HAP-1 (cell line): Measurements from ENCODE around the gene PAPSS2.

Experiments
- DNase-seq, 2 experiments: peaks; one replicate each; pipeline ENCODE4 v3.0.0-alpha.2; 2016 to 2020; ENCODE audit warnings: low spot score in 2 of 2
- H3K27me3 ChIP-seq: fragments of 250-450 bp; sonication (Bioruptor Pico); 2 replicates; pipeline ENCODE4 v1.5.1; 2020; ENCODE audit warnings: low read depth, mild to moderate bottlenecking, moderate library complexity
- H3K36me3 ChIP-seq: fragments of 250-450 bp; sonication (Bioruptor Pico); replicated peaks from 2 replicates; pipeline ENCODE4 v1.5.1; 2020; ENCODE audit warnings: mild to moderate bottlenecking
- H3K4me1 ChIP-seq: fragments of 250-450 bp; sonication (Bioruptor Pico); 2 replicates; pipeline ENCODE4 v1.5.1; 2020; ENCODE audit warnings: mild to moderate bottlenecking
- H3K4me3 ChIP-seq: fragments of 250-450 bp; sonication (Bioruptor Pico); 2 replicates; pipeline ENCODE4 v1.5.1; 2020; ENCODE audit warnings: mild to moderate bottlenecking, moderate library complexity
- H3K9me3 ChIP-seq: fragments of 250-450 bp; sonication (Bioruptor Pico); 2 replicates; pipeline ENCODE4 v1.5.1; 2020; ENCODE audit warnings: mild to moderate bottlenecking, moderate library complexity
- in situ Hi-C: fragments of 300-500 bp; cut with MboI; formaldehyde crosslinking; loops from 3 replicates; pipeline ENCODE4 v1.14.3; 2020; ENCODE audit warnings: low sequenced_read_pairs, inconsistent platforms, mixed read lengths

Gene PAPSS2

GRCh38 chr10:87691506-87692070, 31.9 kb downstream of the PAPSS2 start:
- no peak for DNase-seq
- H3K4me3 ChIP-seq: no peak overlapping the region
- H3K4me1 ChIP-seq: 0 out of 2 replicates have a peak, but pooled peaks cover 3% of the 10 kb centered on the region
- in situ Hi-C loops: no loop called here
- H3K9me3 ChIP-seq: no peaks in the 10 kb centered on the region
- H3K36me3 ChIP-seq: no peaks in the 10 kb centered on the region
- no peaks in the 10 kb centered on the region for H3K27me3 ChIP-seq

- Histone ChIP-seq H3K4me1 (0 out of 2 replicates have a peak, but pooled peaks cover 3% of the 10 kb centered on the region), H3K36me3 (no peaks in the 10 kb centered on the region), H3K9me3 (no peaks in the 10 kb centered on the region), H3K4me3 (no peak overlapping the region), H3K27me3 (no peaks in the 10 kb centered on the region)
- in situ Hi-C loops: no loop called here
- no peak for DNase-seq
Measured at GRCh38 chr10:87692956-87693484, 33.3 kb downstream of the PAPSS2 start.

DNA sequence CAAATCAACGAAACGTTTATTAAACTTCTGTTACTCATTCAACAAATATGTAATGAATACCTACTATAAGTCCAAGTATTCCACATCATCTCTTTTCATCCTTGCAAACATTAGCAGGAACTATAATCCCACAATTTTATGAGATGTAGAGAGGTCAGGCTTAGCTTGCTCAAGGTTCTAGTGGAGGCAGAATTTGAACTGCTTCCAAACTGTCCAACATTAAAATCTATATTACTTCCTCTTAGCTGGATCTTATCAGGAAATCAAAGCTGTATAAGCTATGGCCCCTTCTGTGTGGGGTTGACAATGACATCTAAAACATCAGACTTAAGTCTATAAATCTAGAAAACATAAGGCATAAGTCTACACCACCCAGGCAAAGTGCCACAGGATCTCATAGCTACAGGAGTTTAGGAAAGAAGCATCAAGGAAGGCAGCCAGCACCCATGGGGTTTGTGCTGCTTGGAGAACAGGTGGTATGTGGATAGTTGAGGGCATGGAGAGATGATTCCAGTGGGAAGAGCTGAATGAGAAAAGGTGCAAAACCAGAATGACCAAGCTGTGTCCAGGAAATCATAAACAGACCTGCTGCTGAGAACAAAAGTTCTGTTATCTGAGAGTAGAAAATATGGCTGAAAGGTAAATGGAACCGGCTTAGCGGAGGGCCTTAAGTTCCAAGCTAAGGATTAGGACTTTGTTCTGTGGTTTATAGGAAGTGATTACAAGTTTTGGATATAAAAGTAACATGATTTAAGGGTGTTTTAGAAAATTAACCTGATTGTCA, 34.5 kb downstream of the PAPSS2 start:
- no peak for DNase-seq
- H3K4me3 ChIP-seq: no peak overlapping the region
- H3K4me1 ChIP-seq: peaks cover 6% of the 10 kb centered on the region
- no peaks in the 10 kb centered on the region for H3K27me3 ChIP-seq
- H3K9me3 ChIP-seq: no peaks in the 10 kb centered on the region
- no peaks in the 10 kb centered on the region for H3K36me3 ChIP-seq
- in situ Hi-C loops: no loop called here

DNA sequence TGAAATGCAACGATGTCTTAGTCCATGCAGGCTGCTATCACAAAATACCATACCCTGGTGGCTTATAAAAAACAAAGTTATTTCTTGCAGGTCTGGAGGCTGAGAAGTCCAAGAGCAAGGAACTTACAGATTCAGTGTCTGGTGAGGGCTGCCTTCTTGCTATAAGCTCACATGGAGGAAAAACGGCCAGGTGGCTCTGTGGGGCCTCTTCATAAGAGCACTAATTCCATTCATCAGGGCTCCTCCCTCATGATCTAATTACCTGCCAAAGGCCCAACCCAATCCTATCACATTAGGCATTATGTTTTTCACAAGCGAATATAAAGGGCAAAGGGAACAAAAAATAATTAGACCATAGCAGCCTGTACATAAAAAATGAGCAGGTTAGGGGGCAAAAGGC, 35.4 kb downstream of the PAPSS2 start:
- Histone ChIP-seq H3K4me1 (peaks cover 6% of the 10 kb centered on the region), H3K4me3 (no peak overlapping the region), H3K27me3 (no peaks in the 10 kb centered on the region), H3K9me3 (no peaks in the 10 kb centered on the region), H3K36me3 (no peaks in the 10 kb centered on the region)
- no peak for DNase-seq
- in situ Hi-C loops: no loop called here

DNA sequence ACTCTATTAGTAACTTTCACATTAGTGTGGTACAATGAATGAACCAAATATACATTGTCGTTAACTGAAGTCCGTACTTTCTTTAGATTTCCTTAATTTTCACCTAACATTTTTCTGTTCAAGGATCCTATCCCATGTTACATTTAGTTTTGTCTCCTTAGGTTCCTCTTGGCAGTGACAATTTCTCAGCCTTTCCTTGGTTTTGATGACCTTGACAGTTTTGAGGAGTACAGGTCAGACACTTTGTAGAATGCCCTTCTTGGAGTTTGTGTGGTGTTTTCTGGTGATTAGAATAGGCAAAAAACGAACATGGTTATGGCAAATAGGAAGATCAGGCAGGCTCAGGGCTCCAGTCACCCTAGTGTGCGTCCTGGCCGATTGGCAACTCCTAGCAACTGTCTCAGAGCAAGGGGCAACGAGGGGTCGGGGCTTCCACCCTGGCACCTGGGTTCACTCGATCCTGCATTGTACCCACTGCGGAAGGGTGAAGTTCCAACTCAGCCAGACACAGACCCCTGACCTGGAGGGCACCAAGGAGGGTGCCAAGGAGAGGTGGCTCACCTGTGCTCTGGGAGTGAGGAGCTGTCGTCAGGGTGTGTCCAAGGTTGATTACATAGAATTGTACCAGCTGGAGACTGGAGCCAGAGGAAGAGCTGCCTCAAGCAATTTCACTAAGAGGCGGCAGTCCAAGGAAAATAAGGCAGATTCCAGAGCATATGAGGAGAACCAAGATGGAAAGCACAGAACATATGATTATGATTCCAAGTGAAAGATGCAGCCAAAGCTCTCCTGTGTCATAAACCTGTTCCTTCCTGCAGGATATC, 37.5 kb downstream of the PAPSS2 start:
- no peaks in the 10 kb centered on the region for H3K9me3 ChIP-seq
- no peaks in the 10 kb centered on the region for H3K36me3 ChIP-seq
- in situ Hi-C loops: no loop called here
- H3K4me1 ChIP-seq: peaks cover 6% of the 10 kb centered on the region
- H3K4me3 ChIP-seq: no peak overlapping the region
- H3K27me3 ChIP-seq: no peaks in the 10 kb centered on the region
- DNase-seq: no peak

GRCh38 chr10:87700031-87700796, 40.5 kb downstream of the PAPSS2 start:
- in situ Hi-C loops: no loop called here
- H3K4me3 ChIP-seq: no peak overlapping the region
- H3K9me3 ChIP-seq: no peaks in the 10 kb centered on the region
- peaks cover 6% of the 10 kb centered on the region for H3K4me1 ChIP-seq
- H3K27me3 ChIP-seq: no peaks in the 10 kb centered on the region
- no peaks in the 10 kb centered on the region for H3K36me3 ChIP-seq
- no peak for DNase-seq

DNA sequence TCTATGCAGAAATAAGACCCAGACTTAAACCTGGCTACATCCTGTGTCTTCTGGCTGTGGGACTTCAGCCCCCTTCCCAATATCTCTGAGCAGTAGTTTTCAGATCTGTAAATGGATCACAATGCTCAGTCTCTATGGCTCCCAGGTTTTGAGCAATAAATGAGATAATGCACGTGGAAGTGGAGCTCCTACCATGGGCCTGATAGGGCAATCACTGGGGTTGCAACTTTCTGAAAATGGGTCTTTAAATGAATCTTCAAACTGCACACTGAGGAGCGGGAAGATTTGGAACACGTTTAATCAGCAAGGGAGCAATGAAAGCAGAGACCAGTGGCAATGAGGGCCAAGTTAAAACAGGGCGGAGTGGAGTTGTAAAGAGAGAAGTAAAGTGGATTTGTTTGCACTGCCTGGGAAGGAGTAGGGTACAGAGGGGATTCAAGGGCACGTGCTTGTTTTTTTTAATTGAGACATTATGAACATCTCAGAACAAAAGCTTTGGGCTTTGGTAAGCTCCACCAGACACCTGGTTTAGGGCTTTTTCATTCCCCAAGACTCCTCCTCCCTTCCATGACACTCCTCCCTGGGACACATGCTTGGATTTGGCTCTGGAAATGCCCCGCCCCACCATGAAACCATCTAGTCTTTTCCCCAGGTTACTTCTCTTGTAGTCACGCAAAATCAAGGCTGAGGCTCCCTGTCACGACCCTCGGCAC, 42.7 kb downstream of the PAPSS2 start:
- H3K4me1 ChIP-seq: peaks cover 4% of the 10 kb centered on the region
- in situ Hi-C loops: no loop called here

DNA sequence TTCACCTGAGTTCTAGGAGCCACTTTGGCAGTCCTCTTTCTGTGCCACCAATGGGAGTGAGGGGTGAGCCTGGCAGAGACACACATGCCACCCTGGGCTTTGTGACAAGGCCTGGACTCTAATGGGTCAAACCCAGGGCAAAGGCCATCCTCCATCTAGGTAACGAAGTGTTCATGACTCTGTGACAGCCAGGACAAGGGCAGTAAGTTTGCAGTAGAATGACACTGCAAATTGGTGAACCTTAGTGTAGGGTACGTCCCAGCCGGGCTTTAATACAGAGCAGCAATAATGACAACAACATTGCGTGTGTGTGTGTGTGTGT, 43.3 kb downstream of the PAPSS2 start:
- no peaks in the 10 kb centered on the region for H3K27me3 ChIP-seq
- in situ Hi-C loops: no loop called here
- no peak overlapping the region for H3K4me3 ChIP-seq
- H3K4me1 ChIP-seq: peaks cover 4% of the 10 kb centered on the region
- H3K9me3 ChIP-seq: no peaks in the 10 kb centered on the region
- DNase-seq: no peak
- no peaks in the 10 kb centered on the region for H3K36me3 ChIP-seq

More for the DNA sequence above, 42.7 kb downstream of the PAPSS2 start:
- H3K9me3 ChIP-seq: no peaks in the 10 kb centered on the region
- no peaks in the 10 kb centered on the region for H3K36me3 ChIP-seq
- no peak for DNase-seq
- H3K27me3 ChIP-seq: no peaks in the 10 kb centered on the region
- no peak overlapping the region for H3K4me3 ChIP-seq

- H3K36me3 ChIP-seq: no peaks in the 10 kb centered on the region
- no peak overlapping the region for H3K4me3 ChIP-seq
- peaks cover under 1% of the 10 kb centered on the region for H3K4me1 ChIP-seq
Measured at GRCh38 chr10:87703771-87704170, 44.1 kb downstream of the PAPSS2 start.

DNA sequence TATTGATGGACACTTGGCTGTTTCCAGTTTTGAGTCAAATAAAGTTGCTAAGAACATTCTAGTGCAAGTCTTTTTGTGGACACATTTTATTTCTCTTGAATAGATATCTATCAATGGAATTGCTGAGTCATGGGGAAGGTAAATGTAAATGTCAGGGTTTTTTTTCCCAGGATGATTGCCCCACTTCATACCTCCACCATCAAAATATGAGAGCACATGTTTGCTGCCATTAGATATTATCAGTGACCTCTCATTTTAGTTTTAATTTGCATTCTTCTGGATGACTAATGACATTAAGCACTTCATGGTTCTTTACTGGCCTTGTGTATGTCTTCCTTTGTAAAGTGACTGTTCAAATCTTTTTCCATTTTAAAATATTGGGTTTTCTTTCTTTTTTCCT, 45.7 kb downstream of the PAPSS2 start:
- Histone ChIP-seq H3K4me1 (no peaks in the 10 kb centered on the region; the same call in 1 of the 2 replicates), H3K4me3 (no peak overlapping the region), H3K36me3 (no peaks in the 10 kb centered on the region), H3K9me3 (no peaks in the 10 kb centered on the region), H3K27me3 (no peaks in the 10 kb centered on the region)
- in situ Hi-C loops: no loop called here
- no peak for DNase-seq

More at GRCh38 chr10:87703771-87704170, 44.1 kb downstream of the PAPSS2 start:
- in situ Hi-C loops: no loop called here
- Histone ChIP-seq H3K27me3 (no peaks in the 10 kb centered on the region), H3K9me3 (no peaks in the 10 kb centered on the region)
- no peak for DNase-seq

DNA sequence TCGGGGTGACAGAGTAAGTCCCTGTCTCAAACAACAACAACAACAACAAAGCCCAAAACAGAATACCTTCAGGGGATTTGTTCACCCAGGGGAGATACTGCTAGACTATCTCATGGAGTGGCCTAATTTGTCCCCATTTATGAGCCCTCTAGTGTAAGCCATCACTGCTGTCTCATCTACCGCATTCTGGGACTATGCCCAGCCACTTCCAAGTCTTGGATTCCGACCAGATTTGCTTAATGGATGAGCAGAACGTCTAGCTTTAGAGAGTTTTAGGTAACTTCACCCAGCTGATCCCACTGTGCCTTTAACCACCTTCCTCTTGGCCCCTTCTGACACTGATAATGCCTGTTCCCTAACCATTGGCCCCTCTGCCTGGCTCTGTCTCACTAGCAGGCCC, 47.1 kb downstream of the PAPSS2 start:
- Histone ChIP-seq H3K27me3 (no peaks in the 10 kb centered on the region), H3K4me3 (no peak overlapping the region), H3K4me1 (no peaks in the 10 kb centered on the region; the same call in 1 of the 2 replicates), H3K9me3 (no peaks in the 10 kb centered on the region), H3K36me3 (no peaks in the 10 kb centered on the region)
- in situ Hi-C loops: no loop called here
- no peak for DNase-seq

- in situ Hi-C loops: no loop called here
Measured at GRCh38 chr10:87707254-87707653, 47.6 kb downstream of the PAPSS2 start.

More at GRCh38 chr10:87707254-87707653, 47.6 kb downstream of the PAPSS2 start:
- no peaks in the 10 kb centered on the region for H3K27me3 ChIP-seq
- H3K4me1 ChIP-seq: no peaks in the 10 kb centered on the region; the same call in 1 of the 2 replicates
- H3K36me3 ChIP-seq: no peaks in the 10 kb centered on the region
- DNase-seq: no peak
- H3K4me3 ChIP-seq: no peak overlapping the region
- no peaks in the 10 kb centered on the region for H3K9me3 ChIP-seq
